ENCODE results near the gene SLC22A6.

Gene SLC22A6

DNA sequence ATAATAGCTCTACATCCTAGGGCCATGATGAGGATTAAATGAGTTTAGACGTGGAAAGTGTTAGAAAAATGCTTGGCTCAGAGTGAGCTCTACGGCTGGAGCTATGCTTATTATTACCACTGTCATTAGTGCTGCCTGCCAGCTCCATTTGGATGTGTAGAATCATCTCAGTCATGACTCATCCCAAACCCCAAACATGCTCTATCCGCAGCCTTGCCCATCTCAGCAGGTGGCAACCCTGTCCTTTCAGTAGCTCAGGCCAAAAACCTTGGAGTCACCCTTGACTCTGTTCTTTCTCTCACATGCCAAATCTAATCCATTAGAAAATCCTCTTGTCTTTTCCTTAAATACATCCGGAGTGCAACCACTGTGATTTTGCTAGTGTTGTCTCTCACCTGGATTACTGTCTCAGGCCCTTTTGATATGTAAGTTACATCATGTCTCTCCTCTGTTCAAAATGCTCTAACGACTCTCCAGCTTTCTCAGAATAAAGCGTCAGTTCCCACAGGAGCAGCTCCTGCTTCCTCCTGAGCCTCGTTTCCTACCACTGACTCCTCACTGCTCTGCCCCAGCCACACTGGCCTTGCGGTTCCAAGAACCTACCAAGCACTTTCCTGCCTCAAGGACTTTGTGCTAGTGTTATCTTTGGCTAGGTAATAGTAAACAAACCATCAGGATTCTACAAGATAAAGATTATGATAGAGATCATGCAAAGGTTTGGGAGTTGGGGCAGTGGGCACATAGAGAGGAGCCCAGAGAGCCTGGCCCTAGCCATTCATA lies 53.1 kb downstream of the SLC22A6 start:
- no peak for DNase-seq
- no peak for TF ChIP-seq GATA1 (IDR thresholded peaks at IDR 0.05; ENCODE audit: low read depth, low read length)

DNA sequence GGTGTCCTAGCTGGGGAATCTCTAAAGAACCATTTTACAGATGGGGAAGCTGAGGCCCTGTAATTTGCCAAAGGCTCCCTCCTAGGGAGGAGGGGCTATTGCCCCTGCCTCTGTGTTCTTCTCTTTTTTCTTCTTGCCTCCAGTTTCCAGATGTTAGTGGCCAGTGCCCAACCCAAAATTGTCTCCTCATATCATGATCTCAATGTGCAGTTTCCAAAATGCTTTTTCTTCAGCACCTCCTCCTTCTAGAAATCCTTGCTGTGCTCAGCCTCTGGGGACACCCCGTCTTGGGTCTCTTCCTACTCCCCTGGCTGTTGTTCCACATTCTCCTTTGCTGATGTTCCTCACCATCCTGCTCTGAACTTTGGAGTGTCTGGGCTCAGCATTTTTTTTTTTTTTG lies 54.1 kb downstream of the SLC22A6 start:
- TF ChIP-seq GATA1 (IDR thresholded peaks at IDR 0.05; ENCODE audit: low read depth, low read length): no peak
- no peak for TF ChIP-seq POLR2A (IDR thresholded peaks at IDR 0.05; ENCODE audit: low read length)
- no peak for DNase-seq

DNA sequence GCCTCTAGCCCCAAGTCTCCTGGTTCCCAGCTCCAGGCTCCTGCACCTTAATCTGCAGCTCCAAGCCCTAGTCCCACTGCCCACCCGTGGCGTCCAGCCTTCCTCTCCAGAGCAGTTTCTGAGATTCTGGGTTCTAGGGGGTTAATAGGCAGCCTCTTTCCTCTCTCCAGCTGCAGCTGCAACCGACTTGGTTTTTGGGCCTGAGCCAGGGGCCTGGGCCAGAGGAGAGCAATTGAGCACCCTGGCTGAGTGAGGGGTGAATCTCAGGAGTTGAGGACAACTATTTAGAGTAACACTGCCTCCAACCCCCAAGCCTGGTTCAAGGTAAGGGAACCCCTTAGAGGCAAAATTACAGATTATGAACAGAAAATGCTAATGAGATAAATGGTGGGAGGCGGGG lies 54.6 kb downstream of the SLC22A6 start:
- no peak for TF ChIP-seq GATA1 (IDR thresholded peaks at IDR 0.05; ENCODE audit: low read depth, low read length)
- TF ChIP-seq POLR2A (IDR thresholded peaks at IDR 0.05; ENCODE audit: low read length): no peak
- DNase-seq: no peak

DNA sequence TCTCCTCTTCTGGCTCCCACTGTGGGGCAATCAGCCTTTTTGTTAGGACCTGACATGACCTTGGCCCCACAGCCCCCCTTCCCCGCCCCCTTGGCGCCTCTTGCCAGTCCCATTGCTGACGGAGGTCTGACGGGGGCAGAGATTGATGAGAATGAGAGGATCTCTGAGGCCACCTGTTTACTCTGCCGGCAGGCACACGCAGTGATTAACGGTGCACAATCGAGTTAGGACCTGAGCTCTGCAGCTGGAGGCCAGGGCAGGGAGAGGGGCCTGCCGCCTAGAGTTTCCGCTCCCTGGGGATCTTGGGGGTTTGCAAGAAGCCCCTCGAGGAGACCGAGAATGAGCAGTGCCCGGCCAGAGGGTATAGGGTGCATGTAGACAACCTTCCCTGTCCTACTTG lies 56.8 kb downstream of the SLC22A6 start:
- DNase-seq: no peak
- TF ChIP-seq POLR2A (IDR thresholded peaks at IDR 0.05; ENCODE audit: low read length): no peak
- TF ChIP-seq GATA1 (IDR thresholded peaks at IDR 0.05; ENCODE audit: low read depth, low read length): no peak

DNA sequence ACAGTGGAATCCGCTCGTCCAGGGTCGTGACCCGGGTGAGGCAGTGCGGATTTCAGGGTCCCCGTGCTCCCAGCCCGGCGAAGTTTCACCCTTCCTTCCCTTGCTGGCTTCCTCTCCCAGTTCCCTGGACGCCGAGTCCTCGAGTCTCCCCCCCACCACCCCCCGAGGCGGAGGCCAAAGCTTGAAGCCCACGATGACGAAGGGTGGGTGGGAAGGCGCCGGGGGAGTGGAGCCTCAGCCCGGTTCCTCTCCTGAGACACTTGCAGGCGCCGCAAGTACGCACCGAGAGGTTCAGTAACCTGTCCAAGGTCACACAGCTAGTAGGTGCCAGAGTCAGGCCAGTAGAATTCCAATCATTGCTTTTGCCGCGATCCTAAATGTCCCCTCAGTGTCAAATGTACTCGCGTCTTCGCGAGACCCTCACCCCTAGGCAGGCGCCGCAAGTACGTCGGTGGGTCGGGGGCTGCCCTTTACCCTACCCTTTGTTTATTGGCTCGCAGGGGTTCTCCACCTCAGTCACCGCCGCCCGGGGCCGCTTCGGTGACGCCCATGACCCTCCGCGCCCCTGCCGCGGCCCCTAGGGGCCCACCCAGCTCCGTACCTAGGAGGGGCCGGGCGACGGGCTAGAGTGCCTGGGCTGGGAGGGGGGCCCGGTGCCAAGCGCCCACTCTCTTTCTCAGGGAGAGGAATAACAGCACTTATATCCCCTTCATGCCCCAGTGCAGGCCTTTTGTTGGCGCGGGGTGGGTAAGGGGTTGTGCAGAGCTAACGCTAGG lies 57.9 kb downstream of the SLC22A6 start:
- no peak for TF ChIP-seq POLR2A (IDR thresholded peaks at IDR 0.05; ENCODE audit: low read length)
- no peak for DNase-seq

Data from erythroblast (primary cell).